IgD-negative memory B cell (primary cell): ENCODE results near the gene KCNIP1. TPM values are rescaled to one million over a fixed set of nuclear protein-coding genes. Genes with fewer than 3 reads are reported as not detected.

ENCODE experiments used
- H3K27ac Mint-ChIP-seq, 3 donors: one replicate each; pipeline ENCODE4 v1.8.0; 2020 to 2022; ENCODE audit warnings: mild to moderate bottlenecking in 3 of 3, mixed read lengths in 3 of 3, moderate library complexity in 1 of 3
- H3K27me3 Mint-ChIP-seq: one replicate; pipeline ENCODE4 v1.8.0; 2021; ENCODE audit warnings: mixed read lengths
- H3K36me3 Mint-ChIP-seq: one replicate; pipeline ENCODE4 v1.8.0; 2020; ENCODE audit warnings: mild to moderate bottlenecking, mixed read lengths
- H3K4me1 Mint-ChIP-seq, 3 donors: one replicate each; pipeline ENCODE4 v1.8.0; 2020 to 2022; ENCODE audit warnings: mixed read lengths in 3 of 3, mild to moderate bottlenecking in 1 of 3
- H3K4me3 Mint-ChIP-seq, 4 donors: one replicate each; pipeline ENCODE4 v1.8.0; 2020 to 2022; ENCODE audit warnings: mild to moderate bottlenecking in 4 of 4, mixed read lengths in 4 of 4, moderate library complexity in 3 of 4
- H3K9me3 Mint-ChIP-seq, 3 donors: one replicate each; pipeline ENCODE4 v1.8.0; 2020 to 2021; ENCODE audit warnings: mixed read lengths in 3 of 3, mild to moderate bottlenecking in 1 of 3
- polyA plus RNA-seq: library from polyadenylated mRNA; unstranded; fragments of 300-500 nt; fragmentation: Illumina TruSeq; gene quantifications from one replicate; pipeline ENCODE4 v1.2.3, GENCODE V29; 2021

KCNIP1 gene
- polyA plus RNA-seq, 1 donor from 2014 or later, result not detected

DNA sequence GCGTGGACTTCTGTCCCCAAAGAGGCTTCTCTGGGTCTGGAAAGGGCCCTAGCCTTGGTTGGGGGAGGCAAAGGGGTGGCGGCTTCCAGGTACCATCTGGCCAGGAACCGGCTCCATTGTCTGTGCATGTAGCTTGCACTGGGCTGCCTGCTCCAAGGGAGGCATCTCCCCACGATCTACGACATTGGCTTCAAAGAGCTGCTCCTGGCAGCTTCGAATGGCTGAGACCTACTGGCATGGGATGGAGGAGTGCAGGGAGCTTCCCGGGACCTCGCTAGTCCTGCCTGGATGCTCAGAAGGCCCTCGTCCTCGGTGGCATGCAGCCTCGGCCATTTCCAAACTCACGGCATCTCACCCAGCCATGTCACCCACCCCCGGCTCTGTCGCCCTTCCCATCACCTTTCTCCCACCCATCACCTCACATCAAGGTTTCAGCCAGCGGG is 137.8 kb downstream of the KCNIP1 start:
- H3K4me1 Mint-ChIP-seq, result no peaks in the 10 kb centered on the region
- peaks cover 15% of the 10 kb centered on the region for H3K27me3 Mint-ChIP-seq
- no peaks in the 10 kb centered on the region for H3K36me3 Mint-ChIP-seq
- H3K9me3 Mint-ChIP-seq, result no peaks in the 10 kb centered on the region
- no peak overlapping the region for H3K27ac Mint-ChIP-seq
- H3K4me3 Mint-ChIP-seq, result no peak overlapping the region

DNA sequence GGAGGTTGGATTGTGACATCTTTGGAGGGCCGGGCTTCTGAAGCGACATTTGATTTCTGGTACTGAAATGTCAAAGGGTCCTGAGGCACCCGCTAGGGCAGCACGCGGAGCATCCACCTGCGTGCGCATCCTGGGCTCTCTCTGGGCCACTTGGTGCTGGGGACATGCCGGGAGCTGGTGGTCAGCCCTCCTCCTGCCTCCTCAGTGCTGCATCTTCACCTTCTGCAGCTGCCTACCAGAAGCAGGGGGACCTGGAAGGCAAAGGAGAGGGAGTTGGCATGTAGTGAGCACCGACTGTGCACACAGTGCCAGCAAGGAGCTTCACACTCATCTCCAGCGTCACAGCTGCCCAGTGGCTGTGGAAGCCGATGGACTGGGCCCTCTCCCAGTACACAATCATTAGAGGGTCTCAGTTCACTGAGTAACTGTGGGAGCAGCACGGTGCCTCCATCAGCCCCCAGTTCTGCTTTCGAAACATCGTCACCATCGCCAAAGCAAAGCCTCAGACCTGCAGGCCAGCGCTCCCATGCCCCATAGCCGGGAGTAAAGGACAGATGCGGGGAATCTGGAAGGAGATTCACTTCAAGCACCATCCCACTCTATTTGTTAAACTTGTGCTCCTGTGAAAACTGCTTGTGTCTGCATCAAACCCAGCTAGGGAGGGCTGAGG is 138.4 kb downstream of the KCNIP1 start:
- peaks cover 15% of the 10 kb centered on the region for H3K27me3 Mint-ChIP-seq
- no peaks in the 10 kb centered on the region for H3K36me3 Mint-ChIP-seq
- no peaks in the 10 kb centered on the region for H3K9me3 Mint-ChIP-seq
- H3K27ac Mint-ChIP-seq, result no peak overlapping the region
- no peak overlapping the region for H3K4me3 Mint-ChIP-seq
- no peaks in the 10 kb centered on the region for H3K4me1 Mint-ChIP-seq

DNA sequence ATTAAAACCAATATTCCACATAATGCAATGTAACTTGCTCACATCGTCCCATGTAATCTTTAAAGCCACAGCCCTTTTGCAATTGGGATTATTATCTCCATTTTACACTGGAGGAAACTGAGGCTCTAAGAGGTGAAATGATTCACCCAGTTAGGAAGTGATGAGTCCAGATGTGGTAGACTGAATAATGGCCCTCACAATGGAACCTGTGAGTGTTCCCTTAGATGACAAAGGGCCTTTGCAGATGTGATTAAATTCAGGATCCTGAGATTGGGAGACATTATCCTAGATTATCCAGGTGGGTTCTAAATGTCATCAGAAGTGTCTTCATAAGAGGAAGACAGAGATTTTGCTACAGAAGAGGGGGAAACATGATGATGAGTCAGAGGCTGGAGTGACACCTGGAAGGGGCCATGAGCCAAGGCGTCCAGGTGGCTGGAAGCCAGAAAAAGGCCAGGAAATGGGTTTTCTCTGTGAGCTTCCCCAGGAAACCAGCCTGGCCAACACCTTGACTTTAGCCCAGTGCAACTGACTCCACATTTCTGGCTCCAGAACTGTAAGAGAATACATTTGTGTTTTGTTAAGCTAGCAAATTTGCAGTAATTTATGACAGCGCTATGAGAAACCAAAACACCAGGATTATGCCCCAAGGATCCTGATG is 139.1 kb downstream of the KCNIP1 start:
- no peaks in the 10 kb centered on the region for H3K4me1 Mint-ChIP-seq
- no peak overlapping the region for H3K4me3 Mint-ChIP-seq
- H3K27ac Mint-ChIP-seq, result no peak overlapping the region
- no peaks in the 10 kb centered on the region for H3K36me3 Mint-ChIP-seq
- H3K9me3 Mint-ChIP-seq, result no peaks in the 10 kb centered on the region
- peaks cover 13% of the 10 kb centered on the region for H3K27me3 Mint-ChIP-seq

DNA sequence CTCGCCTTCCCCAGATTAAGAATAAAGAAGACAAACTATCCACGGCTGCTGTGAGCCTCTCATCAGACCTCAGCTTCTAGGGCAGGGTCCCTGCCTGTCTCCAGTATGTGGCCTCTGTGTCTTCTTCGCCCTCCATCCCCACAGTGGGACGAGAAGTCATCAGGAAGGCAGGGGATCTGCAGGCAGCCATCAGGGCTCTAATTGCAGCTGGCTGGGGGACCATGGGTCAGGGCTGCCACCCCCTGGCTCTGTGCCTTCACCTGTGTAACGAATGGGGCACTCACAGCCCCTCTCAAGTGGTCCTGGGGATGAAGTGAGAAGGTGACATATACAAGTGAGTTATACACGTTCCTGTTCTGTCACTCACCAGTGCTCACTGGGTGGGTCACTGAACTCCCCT is 139.8 kb downstream of the KCNIP1 start:
- Mint-ChIP-seq H3K4me3 (no peak overlapping the region), H3K36me3 (no peaks in the 10 kb centered on the region), H3K27ac (no peak overlapping the region), H3K27me3 (peaks cover 12% of the 10 kb centered on the region), H3K9me3 (no peaks in the 10 kb centered on the region), H3K4me1 (no peaks in the 10 kb centered on the region)

DNA sequence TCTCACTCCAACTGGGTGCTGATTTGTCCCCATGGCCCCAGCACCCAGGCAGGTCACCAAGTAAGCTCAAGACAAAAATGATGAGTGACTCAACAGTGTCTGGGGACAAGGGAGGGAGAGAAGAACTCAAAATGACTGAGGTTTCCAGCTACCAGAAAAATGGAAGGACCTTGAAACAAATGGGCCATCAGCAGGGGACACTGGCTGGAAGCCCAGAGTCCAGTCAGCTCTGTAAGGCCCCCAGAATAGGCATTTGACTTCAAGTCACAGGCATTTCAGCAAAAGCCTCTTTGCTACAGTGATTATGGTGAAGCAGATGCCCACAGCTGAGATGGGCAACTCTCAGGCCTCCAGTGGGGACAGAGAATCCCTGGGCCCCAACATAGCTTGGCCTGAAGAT is 140.7 kb downstream of the KCNIP1 start:
- Mint-ChIP-seq H3K27ac (no peak overlapping the region), H3K4me1 (no peaks in the 10 kb centered on the region), H3K9me3 (no peaks in the 10 kb centered on the region), H3K4me3 (no peak overlapping the region), H3K36me3 (no peaks in the 10 kb centered on the region), H3K27me3 (peaks cover 10% of the 10 kb centered on the region)

DNA sequence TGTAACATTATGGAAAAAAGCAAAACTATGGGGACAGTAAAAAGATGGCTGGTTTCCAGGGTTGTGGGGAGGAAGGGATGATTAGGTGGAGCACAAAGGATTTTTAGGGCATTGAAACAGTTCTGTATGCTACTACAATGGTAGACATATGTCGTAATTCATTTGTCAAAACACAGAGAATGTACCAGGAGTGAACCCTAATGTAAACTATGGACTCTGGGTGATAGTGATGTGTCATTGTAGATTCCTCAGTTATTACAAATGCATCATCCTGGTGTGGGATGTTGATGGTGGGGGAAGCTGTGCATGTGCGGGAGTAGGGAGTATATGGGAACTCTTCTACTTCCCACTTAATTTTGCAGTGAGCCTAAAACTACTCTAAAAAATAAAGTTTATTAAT is 144.7 kb downstream of the KCNIP1 start:
- H3K27ac Mint-ChIP-seq, result no peak overlapping the region
- H3K27me3 Mint-ChIP-seq, result peaks cover 8% of the 10 kb centered on the region
- no peaks in the 10 kb centered on the region for H3K36me3 Mint-ChIP-seq
- no peak overlapping the region for H3K4me3 Mint-ChIP-seq
- no peaks in the 10 kb centered on the region for H3K4me1 Mint-ChIP-seq
- no peaks in the 10 kb centered on the region for H3K9me3 Mint-ChIP-seq

DNA sequence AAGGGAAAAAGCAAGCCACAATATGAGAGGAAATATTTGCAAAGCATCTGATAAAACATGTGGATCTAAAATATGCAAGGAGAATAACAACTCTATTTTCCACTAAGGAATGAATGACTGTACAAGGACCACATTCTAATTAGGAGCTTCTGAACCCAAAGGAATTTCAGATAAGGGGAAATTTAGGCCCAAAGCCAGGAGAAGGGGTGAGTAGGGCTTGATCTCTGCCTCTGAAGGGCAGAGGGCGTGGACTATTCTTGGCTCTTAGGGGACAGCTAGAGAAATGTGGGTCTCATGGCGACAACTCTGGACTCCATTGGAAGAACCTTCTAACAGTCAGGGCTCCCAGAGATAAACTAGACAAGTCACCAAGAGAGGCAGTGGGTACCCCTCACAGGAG is 147.0 kb downstream of the KCNIP1 start:
- H3K27me3 Mint-ChIP-seq, result no peaks in the 10 kb centered on the region
- H3K4me3 Mint-ChIP-seq, result no peak overlapping the region
- H3K36me3 Mint-ChIP-seq, result no peaks in the 10 kb centered on the region
- no peaks in the 10 kb centered on the region for H3K4me1 Mint-ChIP-seq
- no peak overlapping the region for H3K27ac Mint-ChIP-seq
- no peaks in the 10 kb centered on the region for H3K9me3 Mint-ChIP-seq

DNA sequence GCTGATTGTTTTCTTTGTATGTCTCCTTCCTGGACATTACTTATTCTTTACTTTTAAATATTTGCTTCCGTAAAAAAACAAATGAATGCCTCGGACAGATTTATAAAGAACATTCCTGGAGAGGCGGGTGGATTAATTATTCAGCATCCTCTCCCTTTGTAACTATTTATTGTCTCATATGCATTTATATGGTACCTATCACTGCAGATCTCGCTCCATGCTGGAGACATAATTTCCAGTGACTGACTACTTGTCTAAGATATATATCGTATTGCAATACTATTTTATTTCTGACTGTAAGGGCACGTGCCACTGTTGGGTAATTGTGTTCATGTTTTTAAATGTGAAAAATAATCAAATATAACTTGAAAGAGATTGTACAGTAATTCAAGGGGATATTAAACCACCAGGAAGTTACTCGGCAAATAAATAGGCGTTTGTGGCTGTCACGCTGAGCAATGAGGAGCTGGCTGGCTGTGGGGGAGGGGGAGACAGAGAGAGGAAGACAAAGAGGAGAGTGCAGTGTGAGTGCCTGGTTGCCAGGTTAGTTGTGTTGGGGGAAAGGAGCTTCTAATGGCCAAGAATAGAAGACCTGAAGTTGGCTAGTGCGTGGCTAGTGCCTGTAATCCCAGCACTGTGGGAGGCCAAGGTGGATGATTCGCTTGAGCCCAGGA is 147.9 kb downstream of the KCNIP1 start:
- Mint-ChIP-seq H3K27ac (no peak overlapping the region), H3K36me3 (no peaks in the 10 kb centered on the region), H3K4me1 (no peaks in the 10 kb centered on the region), H3K4me3 (no peak overlapping the region), H3K27me3 (no peaks in the 10 kb centered on the region), H3K9me3 (no peaks in the 10 kb centered on the region)

DNA sequence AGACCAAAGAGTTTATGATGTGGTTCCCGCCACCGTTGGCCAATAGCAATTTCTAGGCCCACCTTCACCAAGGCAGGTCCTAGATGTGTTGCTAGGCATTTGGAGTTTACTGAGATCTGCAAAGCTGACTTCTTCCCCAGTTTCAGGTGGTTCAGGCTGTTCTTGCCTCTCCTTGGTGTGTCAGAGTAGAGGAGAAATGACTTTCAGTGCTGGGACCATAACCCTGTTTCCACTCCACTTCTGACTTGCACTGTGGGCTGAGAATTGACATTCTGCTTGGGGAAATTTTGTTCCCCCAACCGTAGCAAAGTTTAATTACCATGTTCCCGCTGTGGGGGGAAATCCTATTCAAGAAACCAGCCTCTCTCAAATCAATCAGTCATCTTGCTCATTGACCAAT is 151.7 kb downstream of the KCNIP1 start:
- Mint-ChIP-seq H3K4me1 (no peaks in the 10 kb centered on the region), H3K27ac (no peak overlapping the region), H3K36me3 (no peaks in the 10 kb centered on the region), H3K27me3 (no peaks in the 10 kb centered on the region), H3K9me3 (no peaks in the 10 kb centered on the region), H3K4me3 (no peak overlapping the region)

DNA sequence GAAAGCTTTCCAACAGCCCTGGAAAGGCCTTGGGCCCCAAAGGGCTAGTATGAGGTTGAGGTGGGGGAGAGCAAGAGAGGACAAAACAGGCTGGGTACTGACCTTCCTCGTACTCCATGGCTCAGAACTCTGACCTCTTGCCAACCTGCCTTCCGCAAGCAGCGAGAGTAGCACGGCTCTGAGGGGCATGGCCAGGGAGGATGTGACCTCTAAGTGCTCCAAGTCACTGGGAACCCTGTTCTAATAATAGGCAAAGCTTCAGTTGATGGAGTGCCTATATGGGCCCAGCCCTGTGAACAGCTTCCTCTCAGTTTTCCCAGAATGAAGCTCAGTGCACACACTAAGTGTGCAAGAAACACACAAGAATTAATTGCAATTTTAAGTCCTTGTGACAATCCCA is 152.1 kb downstream of the KCNIP1 start:
- Mint-ChIP-seq H3K27me3 (no peaks in the 10 kb centered on the region), H3K4me3 (no peak overlapping the region), H3K27ac (peak overlapping the region in 1 of 3 donors; percentile 85), H3K4me1 (no peaks in the 10 kb centered on the region), H3K36me3 (no peaks in the 10 kb centered on the region), H3K9me3 (no peaks in the 10 kb centered on the region)

DNA sequence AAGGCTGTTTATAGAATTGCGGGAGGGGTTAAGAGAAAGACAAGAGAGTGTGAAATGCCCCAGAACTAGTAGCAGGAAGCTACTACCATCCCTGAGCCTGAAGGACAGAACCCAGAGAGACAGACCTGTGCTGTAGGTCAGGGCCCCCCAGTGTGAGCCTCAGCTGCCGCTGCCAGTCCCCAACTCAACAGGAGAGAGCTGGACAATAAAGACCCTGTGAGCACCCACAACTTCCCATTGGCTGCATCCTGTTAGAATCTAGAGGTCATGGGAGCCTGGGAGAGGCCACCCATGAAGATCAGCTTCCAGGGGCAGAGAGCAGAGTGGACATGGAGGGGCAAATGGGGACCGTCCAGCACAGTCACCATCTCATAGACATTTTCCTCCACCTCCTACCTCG is 152.5 kb downstream of the KCNIP1 start:
- Mint-ChIP-seq H3K27ac (peak overlapping the region in 1 of 3 donors; percentile 85), H3K9me3 (no peaks in the 10 kb centered on the region), H3K4me1 (no peaks in the 10 kb centered on the region), H3K36me3 (no peaks in the 10 kb centered on the region), H3K4me3 (no peak overlapping the region), H3K27me3 (no peaks in the 10 kb centered on the region)

DNA sequence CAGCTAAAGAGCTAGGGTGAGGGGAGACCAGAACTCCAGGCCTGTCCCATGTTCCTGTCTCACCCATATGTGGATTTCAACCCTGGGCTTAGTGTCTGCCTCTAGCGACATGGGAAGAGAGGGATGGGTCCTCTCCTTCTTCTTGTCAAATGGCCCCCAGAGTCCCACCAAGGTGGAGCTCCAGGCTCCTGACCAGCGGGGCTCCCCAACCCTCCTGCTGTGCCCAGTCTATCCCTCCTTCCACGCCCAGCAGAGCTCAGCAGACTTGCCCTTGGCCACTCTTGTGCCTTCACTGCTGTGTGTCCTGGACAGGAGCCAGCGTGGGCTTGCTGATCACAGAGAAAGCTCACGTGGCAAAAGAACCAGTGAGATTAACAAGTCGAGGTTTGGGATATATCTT is 156.7 kb downstream of the KCNIP1 start:
- Mint-ChIP-seq H3K27ac (no peak overlapping the region), H3K4me1 (no peaks in the 10 kb centered on the region), H3K27me3 (no peaks in the 10 kb centered on the region), H3K36me3 (no peaks in the 10 kb centered on the region), H3K9me3 (no peaks in the 10 kb centered on the region), H3K4me3 (peak overlapping the region in 1 of 4 donors; percentile 45)

DNA sequence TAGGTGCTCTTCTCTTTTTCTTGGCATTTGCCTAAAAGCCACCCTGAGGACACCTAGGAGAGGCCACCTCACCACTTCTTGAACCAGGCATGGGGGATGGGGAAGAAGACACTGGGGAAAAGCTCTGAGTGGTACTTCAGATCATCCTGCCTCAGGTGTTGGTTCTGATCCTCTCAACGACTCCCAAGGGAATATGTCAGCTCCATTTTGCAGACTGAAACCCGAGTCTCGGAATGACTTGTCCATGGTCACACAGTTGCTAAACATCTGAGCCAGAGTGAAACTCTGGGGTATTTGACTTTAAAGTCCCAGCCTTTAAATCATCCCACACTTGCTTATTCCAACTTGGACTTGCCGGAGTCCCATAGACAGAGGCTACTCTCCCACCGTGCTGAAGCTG is 159.1 kb downstream of the KCNIP1 start:
- no peaks in the 10 kb centered on the region for H3K27me3 Mint-ChIP-seq
- no peak overlapping the region for H3K4me3 Mint-ChIP-seq
- no peaks in the 10 kb centered on the region for H3K4me1 Mint-ChIP-seq
- H3K27ac Mint-ChIP-seq, result no peak overlapping the region
- no peaks in the 10 kb centered on the region for H3K36me3 Mint-ChIP-seq
- H3K9me3 Mint-ChIP-seq, result no peaks in the 10 kb centered on the region

DNA sequence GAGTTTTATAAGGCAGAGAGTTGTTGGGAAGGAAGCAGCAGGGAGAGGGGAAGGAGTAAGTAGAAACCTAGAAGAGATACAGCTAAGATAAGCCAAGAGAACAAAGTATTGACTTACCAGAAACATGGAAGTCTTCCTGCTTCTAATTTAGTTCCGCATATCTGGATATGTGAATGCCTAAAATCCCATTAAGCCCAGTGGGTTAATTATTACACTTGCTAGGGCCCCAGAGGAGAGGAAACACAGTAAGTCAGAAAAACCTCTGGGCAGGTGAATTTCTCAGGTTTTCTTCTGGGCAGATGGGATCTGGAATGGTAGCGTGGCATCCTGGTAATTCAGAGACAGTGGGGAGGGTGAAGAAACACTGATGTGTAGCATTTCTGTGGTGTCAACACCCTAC is 175.0 kb downstream of the KCNIP1 start:
- Mint-ChIP-seq H3K4me3 (no peak overlapping the region), H3K36me3 (no peaks in the 10 kb centered on the region), H3K27ac (no peak overlapping the region), H3K9me3 (peaks cover 0 to 3% (median 0%) of the 10 kb centered on the region in 3 donors), H3K27me3 (peaks cover 25% of the 10 kb centered on the region), H3K4me1 (peaks cover 0 to 4% (median 0%) of the 10 kb centered on the region in 3 donors)

DNA sequence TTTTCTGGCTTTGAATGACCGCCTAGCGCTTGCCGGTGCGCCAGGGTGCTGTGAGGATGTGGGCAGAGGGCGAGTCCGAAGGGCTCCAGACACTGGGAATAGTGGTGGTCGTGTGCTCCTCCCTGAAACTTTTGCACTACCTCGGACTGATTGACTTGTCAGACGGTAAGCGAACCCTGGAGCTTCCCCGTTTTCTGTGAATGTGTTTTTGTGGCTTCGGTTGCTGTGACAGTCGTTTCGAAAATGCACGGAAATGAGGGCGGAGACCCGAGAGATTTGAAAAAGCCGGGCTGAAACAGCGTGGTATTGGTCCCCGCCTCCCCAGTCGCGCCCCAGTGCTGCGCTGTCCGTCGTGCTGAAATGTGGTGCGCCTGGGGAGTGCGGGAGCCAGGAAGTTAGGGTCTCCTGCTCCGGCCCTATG is 177.2 kb downstream of the KCNIP1 start:
- Mint-ChIP-seq H3K36me3 (no peaks in the 10 kb centered on the region), H3K4me1 (peaks cover 0 to 4% (median 0%) of the 10 kb centered on the region in 3 donors), H3K27ac (no peak overlapping the region), H3K9me3 (peaks cover 0 to 4% (median 0%) of the 10 kb centered on the region in 3 donors), H3K27me3 (peaks cover 28% of the 10 kb centered on the region), H3K4me3 (peak overlapping the region in 1 of 4 donors; percentile 6)

DNA sequence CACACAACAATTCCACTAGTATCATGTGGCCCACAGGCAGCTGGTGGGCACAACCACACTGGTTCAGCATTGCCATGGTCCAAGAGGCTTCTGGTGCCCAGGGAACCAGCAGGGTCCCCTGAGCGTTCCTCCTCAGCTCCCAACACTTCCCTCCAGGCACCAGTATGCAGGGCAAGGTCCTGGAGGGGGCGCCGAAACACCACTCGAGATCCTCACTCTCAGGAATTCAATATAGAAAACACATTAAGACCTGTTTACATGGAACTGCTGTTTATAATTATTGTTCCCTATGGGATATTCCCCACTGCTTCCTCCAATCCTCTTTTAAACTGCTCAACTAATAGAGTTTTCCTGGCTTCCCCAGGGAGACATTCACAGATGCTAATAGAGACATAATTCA is 187.8 kb downstream of the KCNIP1 start:
- H3K27ac Mint-ChIP-seq, result no peak overlapping the region
- no peaks in the 10 kb centered on the region for H3K36me3 Mint-ChIP-seq
- no peaks in the 10 kb centered on the region for H3K9me3 Mint-ChIP-seq
- H3K27me3 Mint-ChIP-seq, result peaks cover 14% of the 10 kb centered on the region
- no peak overlapping the region for H3K4me3 Mint-ChIP-seq
- no peaks in the 10 kb centered on the region for H3K4me1 Mint-ChIP-seq
